HG02973 (cell line): Measurements from ENCODE around the gene SPOPL.
"Not testable (repeated sequence)": the region's sequence is repeated elsewhere in the genome, so short reads cannot be mapped to it uniquely, and the experiment has no call there.

Experiments
- ATAC-seq: cut with Tn5 transposase; IDR thresholded peaks from one replicate; pipeline ENCODE4 v1.9.1; 2021; ENCODE audit warnings: moderate library complexity; ENCODE audit not compliant: unreplicated experiment

SPOPL gene

DNA sequence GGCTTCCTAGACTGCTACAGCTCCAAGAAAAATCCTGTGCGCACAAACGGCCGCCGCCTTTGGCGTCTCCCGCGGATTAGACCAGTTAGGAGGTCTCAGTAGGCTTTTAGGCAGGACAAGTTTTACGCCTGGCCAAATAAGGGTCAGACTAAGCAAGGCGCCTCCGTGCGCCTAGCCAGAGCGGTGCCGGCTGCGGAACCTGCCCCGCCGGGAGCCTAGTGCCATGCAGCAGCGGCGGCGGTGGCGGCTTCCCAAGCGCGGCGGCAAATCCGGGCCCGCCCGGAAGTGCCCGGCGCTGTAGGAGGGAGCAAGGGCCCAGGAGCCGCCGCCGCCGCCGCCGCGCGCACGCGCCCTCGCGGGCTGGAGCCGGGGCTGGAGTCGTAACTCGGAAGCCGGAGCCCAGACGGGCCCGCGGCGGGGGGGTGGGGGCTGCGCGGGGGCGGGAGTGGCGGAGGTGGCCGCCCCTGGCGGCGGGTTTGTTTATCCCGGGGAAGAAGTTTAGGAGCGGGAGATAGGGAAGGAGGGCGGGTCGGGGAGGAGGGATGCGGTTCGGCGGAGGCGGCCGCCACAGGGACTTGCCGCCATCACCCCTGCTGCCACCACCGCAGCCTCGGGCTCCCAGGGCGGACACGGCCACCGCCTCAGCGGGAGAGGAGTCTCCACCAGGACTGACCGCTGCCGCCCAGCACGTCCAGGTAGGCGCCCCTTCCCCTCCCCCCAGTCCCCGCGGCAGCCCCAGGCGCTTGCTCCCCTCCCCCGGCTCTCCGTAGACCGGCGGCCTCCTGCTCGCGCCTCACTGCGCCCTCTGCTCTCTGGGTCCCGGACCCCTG lies at the start of gene SPOPL:
Gene SPOPL (plus strand): TSS at position 346 of the 830 bp plus-strand sequence. CDS start 48,447 bp downstream, outside the sequence.
- peak; percentile 67 for ATAC-seq

- no peak for ATAC-seq
Measured at GRCh38 chr2:138452324-138452723, 49.2 kb upstream of the SPOPL start.

- no peak for ATAC-seq
Measured at GRCh38 chr2:138453815-138454214, 47.8 kb upstream of the SPOPL start.

GRCh38 chr2:138454761-138455160 lies 46.8 kb upstream of the SPOPL start:
- no peak for ATAC-seq

GRCh38 chr2:138455275-138455674 lies 46.3 kb upstream of the SPOPL start:
- no peak for ATAC-seq

DNA sequence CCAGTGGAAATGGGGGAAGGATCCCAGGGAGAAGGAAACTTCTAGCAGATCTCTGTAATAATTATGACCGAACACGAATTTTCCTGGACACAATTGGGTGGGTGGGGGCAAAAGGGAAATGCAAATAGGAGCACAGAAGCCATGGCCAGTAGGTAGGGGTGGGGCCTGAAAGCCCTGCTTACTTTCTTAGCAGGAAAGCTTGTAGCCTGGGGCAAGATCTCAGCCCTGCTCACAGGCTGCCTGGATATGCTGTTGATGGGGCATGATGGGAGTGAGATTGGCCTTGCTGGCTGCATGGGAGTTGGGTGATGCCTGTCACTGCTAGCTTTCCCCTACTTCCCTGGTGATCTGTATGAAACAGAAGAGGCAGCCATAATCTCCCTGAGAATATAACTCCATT lies 45.9 kb upstream of the SPOPL start:
- ATAC-seq, result no peak

DNA sequence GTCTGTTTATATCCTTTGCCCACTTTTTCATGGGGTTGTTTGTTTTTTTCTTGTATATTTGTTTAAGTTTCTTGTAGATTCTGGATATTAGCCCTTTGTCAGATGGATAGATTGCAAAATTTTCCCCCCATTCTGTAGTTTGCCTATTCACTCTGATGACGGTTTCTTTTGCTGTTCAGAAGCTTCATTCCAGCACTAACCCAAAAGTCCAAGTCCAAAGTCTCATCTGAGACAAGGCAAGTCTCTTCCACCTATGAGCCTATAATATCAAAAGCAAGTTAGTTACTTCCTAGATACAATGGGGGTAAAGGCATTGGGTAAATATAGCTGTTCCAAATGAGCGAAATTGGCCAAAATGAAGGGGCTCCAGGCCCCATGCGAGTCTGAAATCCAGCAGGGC lies 38.9 kb upstream of the SPOPL start:
- not testable (repeated sequence) for ATAC-seq

GRCh38 chr2:138468617-138469016 lies 33.0 kb upstream of the SPOPL start:
- ATAC-seq, result no peak

DNA sequence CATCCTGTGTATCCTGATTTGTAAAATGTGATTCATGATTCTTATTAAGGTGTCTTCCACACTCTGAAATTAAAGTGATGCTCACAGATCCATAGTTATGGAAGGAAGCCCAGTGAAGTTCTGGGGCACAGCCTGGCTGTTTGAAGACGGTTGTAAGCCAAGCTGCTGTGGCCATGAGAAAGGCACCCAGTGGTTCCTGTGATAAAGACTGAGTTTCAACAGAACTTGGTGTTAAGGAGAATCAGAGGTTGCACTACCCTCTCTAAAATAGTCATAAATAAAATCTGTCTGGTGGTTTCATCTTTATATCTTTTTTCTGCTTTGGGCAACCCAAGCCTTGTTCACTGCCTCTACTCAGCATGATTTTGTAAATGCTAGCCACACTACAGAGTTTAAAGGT lies 32.2 kb upstream of the SPOPL start:
- ATAC-seq, result no peak

GRCh38 chr2:138470941-138471340 lies 30.6 kb upstream of the SPOPL start:
- no peak for ATAC-seq

DNA sequence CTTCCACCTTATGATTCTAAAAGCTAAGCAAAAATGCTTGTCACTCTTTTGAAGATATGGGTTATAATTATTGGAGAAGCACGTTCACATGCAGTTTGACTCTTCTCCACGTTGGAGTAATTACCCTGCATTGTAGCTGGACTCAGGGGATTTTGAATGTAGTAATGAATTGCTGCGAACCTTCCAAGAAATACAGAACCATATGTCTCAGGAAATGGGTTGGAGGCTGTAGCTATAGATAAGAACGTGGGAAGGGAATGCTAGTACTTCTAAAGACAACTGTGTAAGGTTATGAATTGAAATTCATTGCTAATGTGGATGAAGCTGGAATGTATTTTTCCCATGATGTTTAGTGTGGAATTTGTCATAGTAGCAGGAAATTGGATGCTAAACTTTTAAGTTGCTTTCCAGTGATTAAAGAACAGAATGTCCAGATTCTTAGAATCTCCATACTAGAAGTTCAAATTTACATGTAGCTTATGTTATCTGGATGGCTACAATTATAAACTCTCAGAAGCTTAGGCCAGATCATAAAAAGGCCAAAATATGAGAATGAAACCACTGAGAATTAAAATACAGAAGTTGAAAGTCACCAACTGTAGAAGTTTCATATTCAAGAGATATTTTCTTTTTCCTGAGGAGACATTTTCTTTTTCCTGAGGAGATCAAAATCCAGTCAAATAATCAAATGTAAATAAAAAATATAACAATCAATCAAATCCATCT lies 27.3 kb upstream of the SPOPL start:
- no peak for ATAC-seq

- peak; percentile 87 for ATAC-seq
Measured at GRCh38 chr2:138475277-138475776, 26.2 kb upstream of the SPOPL start.

GRCh38 chr2:138476186-138476585 lies 25.4 kb upstream of the SPOPL start:
- no peak for ATAC-seq

- ATAC-seq, result no peak
Measured at GRCh38 chr2:138476940-138477339, 24.6 kb upstream of the SPOPL start.

- not testable (repeated sequence) for ATAC-seq
Measured at GRCh38 chr2:138482796-138483195, 18.8 kb upstream of the SPOPL start.

DNA sequence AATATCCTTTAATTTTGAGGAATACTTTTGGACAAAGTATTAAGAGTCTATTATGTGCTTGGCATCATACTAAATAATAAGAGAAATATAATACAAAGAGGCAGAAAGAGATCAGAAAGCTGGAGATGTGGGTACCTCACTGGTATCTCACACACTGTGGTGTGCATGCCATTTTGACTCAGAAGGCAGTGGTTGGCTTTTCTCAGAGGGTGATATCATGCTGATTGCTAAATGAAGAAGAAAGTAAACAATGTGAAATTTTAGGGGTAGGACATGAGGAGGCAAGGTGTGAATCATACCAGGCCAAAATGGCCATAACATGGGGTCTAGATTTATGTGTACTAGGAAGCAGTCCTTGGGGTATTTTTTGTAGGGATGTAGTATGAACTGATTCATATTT lies 16.6 kb upstream of the SPOPL start:
- no peak for ATAC-seq

GRCh38 chr2:138486363-138487198 lies 15.0 kb upstream of the SPOPL start:
- no peak for ATAC-seq

DNA sequence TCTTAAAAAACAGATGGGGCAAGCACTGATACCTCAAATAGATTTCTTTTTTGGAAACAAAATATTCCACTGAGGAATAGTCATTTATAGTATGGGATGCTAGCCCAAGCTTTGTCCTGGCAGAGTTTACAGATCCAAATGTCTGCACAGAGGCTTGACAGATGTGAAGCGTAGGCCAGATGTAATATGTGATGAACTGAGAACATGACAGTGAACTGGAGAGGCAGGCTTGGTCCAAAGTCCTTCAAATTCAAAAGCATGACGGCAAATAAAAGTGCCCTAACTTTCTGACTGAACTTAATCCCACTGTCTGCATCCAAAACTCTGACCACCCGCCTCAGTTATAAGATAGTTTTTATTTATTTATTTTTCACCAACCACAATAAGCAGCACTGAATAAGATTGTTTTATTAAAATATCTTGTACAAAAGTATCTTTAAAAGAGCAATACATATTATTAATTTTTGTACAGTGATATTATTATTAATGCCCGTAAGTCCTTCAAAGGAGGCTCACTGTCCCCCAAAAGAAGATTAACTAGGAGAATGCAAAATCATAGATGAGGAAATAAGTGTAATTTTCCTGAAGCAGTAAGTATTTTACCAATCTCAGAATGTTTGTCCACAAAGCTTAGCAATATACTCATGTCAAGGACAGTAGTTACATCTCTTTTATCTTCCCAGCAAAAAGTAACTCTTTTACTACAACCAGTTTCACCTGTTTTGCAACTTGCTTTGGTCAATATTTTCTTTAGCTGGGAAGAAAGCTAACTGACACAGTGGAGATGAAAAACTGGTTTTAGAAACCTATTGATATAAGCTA lies 10.7 kb upstream of the SPOPL start:
- ATAC-seq, result no peak

DNA sequence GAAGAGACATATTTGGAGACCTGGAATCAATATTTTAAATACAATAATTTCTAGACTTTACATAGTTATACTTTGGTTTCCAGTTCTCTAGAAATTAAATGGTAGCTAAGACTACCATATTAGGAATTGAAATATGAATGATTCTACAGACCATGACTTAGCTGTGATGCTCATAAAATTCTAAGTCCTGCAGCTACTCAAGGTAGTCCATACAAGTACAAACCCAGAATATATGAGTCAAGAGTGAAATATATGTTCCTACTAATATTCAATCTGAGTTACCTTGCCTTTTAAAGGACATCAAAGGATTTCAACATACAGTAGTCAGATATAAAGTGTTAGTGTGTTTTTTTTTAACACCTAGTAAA lies 10.1 kb upstream of the SPOPL start:
- ATAC-seq, result no peak

GRCh38 chr2:138492160-138492559 lies 9.4 kb upstream of the SPOPL start:
- no peak for ATAC-seq
